Lower lobe of right lung (tissue), 2 donors: Measurements from ENCODE around the gene DYRK1A. TPM values are rescaled to one million over a fixed set of nuclear protein-coding genes. Genes with fewer than 3 reads are reported as not detected.

Experiments
- ATAC-seq, 2 donors: fragments of 200-7000 bp; cut with Tn5 transposase; one replicate each; pipeline ENCODE4 v1.9.1; 2020 to 2022; ENCODE audit warnings: mild to moderate bottlenecking in 2 of 2, moderate library complexity in 2 of 2
- DNase-seq: peaks from one replicate; pipeline ENCODE4 v3.0.0-alpha.2; 2020
- H3K27ac ChIP-seq: fragments of 200-600 bp; one replicate; pipeline ENCODE4 v1.8.0; 2022
- H3K27me3 ChIP-seq: fragments of 200-600 bp; one replicate; pipeline ENCODE4 v1.8.0; 2022; ENCODE audit warnings: low read depth
- H3K36me3 ChIP-seq: fragments of 200-600 bp; one replicate; pipeline ENCODE4 v1.8.0; 2022; ENCODE audit warnings: mild to moderate bottlenecking
- H3K4me1 ChIP-seq: fragments of 200-600 bp; one replicate; pipeline ENCODE4 v1.8.0; 2022
- H3K4me3 ChIP-seq: fragments of 200-600 bp; one replicate; pipeline ENCODE4 v1.8.0; 2022; ENCODE audit warnings: mild to moderate bottlenecking
- H3K9me3 ChIP-seq: fragments of 200-600 bp; one replicate; pipeline ENCODE4 v1.8.0; 2022
- CTCF ChIP-seq: fragments of 200-600 bp; IDR thresholded peaks from one replicate; pipeline ENCODE4 v1.8.0; 2022; ENCODE audit warnings: antibody characterized with exemption, mild to moderate bottlenecking
- intact Hi-C: fragments of 100-400 bp; cut with DNase I; formaldehyde crosslinking; loops from one replicate; pipeline ENCODE4 v1.11.0; 2022
- total RNA-seq: library from RNA; stranded (reverse); fragmentation: NEBNext Ultra II Directional; extraction: Animal tissue kit (Norgen Biotek cat#: 25700); gene quantifications from one replicate; pipeline ENCODE4 v1.2.1, GENCODE V29; 2021
- donor health status: DM: no; HTN: yes; CAD: no; lungs with severe emphysema.

DYRK1A gene
- total RNA-seq, 1 donor from 2014 or later: 67.7 TPM

- no peak for TF ChIP-seq CTCF
- H3K4me3 ChIP-seq: no peak overlapping the region
- intact Hi-C loops: no loop called here
- ATAC-seq (peak in 1 of 2 donors; percentile 22), DNase-seq (no peak)
- no peaks in the 10 kb centered on the region for H3K27me3 ChIP-seq
- H3K9me3 ChIP-seq: no peaks in the 10 kb centered on the region
- H3K36me3 ChIP-seq: no peaks in the 10 kb centered on the region
- peaks cover 92% of the 10 kb centered on the region for H3K4me1 ChIP-seq
- no peak overlapping the region for H3K27ac ChIP-seq
Measured at GRCh38 chr21:37458669-37459276, 92.2 kb downstream of the DYRK1A start.

GRCh38 chr21:37459575-37459974 is 93.0 kb downstream of the DYRK1A start:
- ATAC-seq: no peak
- Histone ChIP-seq H3K36me3 (no peaks in the 10 kb centered on the region), H3K4me1 (peaks cover 92% of the 10 kb centered on the region), H3K27ac (no peak overlapping the region), H3K9me3 (no peaks in the 10 kb centered on the region), H3K4me3 (no peak overlapping the region), H3K27me3 (no peaks in the 10 kb centered on the region)
- no peak for DNase-seq
- intact Hi-C loops: no loop called here
- TF ChIP-seq CTCF: no peak

GRCh38 chr21:37460196-37460595 is 93.6 kb downstream of the DYRK1A start:
- peaks cover 85% of the 10 kb centered on the region for H3K4me1 ChIP-seq
- ATAC-seq (no peak), DNase-seq (no peak)
- no peaks in the 10 kb centered on the region for H3K27me3 ChIP-seq
- no peaks in the 10 kb centered on the region for H3K36me3 ChIP-seq
- H3K27ac ChIP-seq: no peak overlapping the region
- H3K9me3 ChIP-seq: no peaks in the 10 kb centered on the region
- intact Hi-C loops: no loop called here
- no peak for TF ChIP-seq CTCF
- H3K4me3 ChIP-seq: no peak overlapping the region

GRCh38 chr21:37461479-37461878 is 94.9 kb downstream of the DYRK1A start:
- Histone ChIP-seq H3K36me3 (no peaks in the 10 kb centered on the region), H3K4me1 (peaks cover 73% of the 10 kb centered on the region), H3K27ac (no peak overlapping the region), H3K9me3 (no peaks in the 10 kb centered on the region), H3K27me3 (no peaks in the 10 kb centered on the region), H3K4me3 (no peak overlapping the region)
- intact Hi-C loops: no loop called here
- DNase-seq (no peak), ATAC-seq (no peak)
- no peak for TF ChIP-seq CTCF

- ATAC-seq (peak in 1 of 2 donors; percentile 4), DNase-seq (no peak)
- no peaks in the 10 kb centered on the region for H3K36me3 ChIP-seq
- no peaks in the 10 kb centered on the region for H3K27me3 ChIP-seq
- H3K4me3 ChIP-seq: no peak overlapping the region
- H3K27ac ChIP-seq: no peak overlapping the region
- no peak for TF ChIP-seq CTCF
- intact Hi-C loops: no loop called here
- H3K9me3 ChIP-seq: no peaks in the 10 kb centered on the region
- peaks cover 66% of the 10 kb centered on the region for H3K4me1 ChIP-seq
Measured at GRCh38 chr21:37462087-37462861, 95.7 kb downstream of the DYRK1A start.
